GM18508 (cell line): ENCODE measurements around the gene SMKR1.
"Not testable (repeated sequence)": the region's sequence is repeated elsewhere in the genome, so short reads cannot be mapped to it uniquely, and the experiment has no call there.

Experiments used
- ATAC-seq: cut with Tn5 transposase; IDR thresholded peaks from one replicate; pipeline ENCODE4 v1.9.1; 2021; ENCODE audit warnings: moderate number of reproducible peaks; ENCODE audit not compliant: insufficient read depth, unreplicated experiment

SMKR1 gene

DNA sequence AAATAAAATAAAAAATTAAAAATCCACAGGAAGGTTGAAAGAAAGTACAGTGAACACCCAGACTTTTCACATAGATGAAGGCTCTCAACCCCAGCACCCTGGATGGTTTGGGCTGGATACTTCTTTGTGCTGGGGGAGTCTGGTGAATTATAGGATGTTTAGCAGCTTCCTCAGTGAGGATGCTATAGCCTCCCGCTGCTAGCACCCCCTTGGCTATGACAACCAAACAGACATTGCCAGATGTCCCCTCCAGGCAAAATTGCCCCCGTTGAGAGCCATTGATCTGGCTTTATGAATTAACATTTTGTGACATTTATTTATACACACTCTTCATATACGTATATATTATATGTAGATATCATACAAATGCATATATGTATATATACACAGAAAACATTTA, 21.6 kb downstream of the SMKR1 start:
- ATAC-seq: no peak

DNA sequence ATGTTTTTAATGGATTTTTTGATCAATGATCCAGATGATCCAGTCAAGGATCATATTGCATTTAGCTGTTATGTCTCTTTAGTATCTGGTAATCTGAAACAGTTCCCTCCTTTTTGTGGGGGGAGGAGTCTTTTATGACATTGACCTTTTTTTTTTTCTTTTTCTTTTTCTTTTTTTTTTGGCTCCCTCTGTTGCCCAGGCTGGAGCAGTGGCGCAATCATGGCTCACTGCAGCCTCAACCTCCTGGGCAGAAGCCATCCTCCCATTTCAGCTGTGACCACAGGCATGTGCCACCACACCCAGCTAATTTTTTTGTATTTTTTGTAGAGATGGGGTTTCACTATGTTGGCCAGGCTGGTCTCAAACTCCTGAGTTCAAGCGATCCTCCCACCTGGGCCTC, 22.1 kb downstream of the SMKR1 start:
- ATAC-seq: not testable (repeated sequence)

DNA sequence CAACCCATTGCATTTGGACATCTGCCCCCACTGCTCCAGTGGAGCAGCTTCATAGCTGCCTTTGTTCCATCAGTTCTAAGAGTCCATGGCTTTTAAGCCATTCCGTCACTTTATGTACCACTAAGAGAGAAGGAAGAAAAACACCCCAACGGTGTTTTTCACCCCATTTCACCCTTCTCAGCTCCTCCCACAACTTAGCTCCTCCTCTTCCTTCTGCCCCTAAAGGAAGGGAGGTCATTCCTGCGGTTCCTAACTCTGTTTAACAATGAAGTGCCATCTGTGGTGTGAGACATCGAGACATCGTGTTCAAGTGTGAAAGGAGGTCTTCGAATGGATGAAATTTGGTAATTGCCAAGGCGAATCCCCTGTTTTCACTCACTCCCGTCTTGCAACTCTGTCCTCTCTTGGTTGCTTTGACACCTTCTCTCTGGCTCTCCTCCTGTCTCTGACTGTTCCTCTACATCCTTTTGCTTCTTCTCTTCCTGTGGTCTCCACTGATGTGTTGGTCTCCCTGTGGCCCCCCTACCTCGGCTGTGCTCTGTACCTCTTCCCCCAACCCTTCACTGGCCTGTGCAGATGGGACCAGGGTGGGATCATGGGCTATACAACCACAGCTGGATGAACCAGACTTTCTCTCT, 23.0 kb downstream of the SMKR1 start:
- ATAC-seq: no peak

DNA sequence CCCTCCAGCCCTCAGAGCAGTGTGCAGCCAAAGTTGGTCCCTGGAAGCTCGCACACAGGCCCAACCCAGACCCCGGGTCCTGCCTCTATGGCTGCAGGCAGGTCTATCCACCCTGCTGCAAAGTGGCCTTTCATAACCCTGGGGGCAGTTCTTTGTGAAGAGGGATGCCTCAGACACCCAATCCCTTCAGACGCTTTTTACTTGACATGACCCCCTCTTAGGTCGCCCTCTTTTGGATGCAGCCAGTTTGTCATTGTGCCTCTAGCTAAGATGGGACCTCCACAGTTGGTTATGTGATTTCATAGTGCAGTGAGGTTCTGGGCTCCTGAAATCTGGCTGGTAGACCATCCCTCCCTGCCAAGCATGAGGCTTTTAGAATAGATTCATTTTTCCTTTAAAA, 27.3 kb downstream of the SMKR1 start:
- ATAC-seq: no peak

DNA sequence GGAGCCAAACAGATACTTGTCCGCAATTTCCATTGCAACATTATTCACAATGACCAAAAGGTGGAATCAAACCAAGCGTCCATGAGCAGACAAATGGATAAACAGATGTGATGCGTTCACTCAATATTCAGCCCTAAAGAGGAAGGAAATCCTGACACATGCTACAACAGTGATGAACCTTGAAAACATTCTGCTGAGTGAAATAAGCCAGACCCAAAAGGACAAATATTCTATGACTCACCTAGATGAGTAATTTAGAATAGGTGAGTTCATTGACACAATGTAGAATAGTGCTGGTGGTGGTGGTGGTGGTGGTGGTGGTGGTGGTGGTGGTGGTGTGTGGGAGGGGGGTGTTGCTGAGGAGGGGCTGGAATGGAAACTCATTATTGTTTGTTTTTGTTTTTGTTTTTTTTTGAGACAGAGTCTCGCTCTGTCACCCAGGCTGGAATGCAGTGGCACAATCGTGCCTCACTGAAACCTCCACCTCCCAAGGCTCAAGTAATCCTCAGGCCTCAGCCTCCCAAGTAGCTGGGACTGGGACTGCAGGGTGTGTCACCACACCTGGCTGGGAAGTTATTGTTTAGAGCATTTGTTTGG, 28.6 kb downstream of the SMKR1 start:
- no peak for ATAC-seq

DNA sequence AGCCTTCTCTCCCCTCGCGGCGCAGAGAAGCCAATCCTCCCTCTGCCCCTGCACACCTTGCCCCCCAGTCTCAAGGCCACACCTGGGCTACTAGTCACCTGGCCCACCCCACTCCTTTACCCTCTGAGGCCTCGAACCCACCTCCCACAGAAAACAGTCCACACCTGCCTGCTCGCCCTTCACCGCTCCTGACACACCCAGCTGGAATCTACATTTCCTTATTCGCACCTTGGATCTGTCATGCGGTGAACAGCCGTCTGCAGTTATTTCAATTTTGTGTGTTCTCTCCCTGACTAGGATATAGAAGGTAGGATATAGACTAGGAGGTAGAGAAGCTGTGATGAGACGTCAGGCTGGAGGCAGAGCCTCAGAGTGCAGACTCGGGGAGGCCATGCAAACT, 29.4 kb downstream of the SMKR1 start:
- ATAC-seq: no peak

DNA sequence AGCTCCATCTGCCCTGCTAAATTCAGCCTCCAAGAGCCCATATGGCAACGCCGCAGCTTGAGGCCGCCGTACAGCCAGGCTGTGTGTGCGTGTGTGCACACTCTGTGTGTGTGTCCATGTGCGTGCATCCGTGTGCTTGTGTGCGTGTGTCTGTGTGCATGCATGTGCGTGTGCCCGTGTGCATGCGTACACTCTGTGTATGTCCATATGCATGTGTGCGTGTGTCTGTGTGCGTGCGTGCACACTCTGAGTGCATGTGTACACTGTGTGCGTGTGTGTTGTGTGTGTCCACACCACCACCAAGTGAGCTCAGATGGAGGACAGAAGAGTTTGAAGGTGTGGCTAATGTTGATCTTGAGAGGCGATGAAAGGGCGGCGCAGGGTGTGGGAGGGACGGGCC, 30.0 kb downstream of the SMKR1 start:
- ATAC-seq: no peak

DNA sequence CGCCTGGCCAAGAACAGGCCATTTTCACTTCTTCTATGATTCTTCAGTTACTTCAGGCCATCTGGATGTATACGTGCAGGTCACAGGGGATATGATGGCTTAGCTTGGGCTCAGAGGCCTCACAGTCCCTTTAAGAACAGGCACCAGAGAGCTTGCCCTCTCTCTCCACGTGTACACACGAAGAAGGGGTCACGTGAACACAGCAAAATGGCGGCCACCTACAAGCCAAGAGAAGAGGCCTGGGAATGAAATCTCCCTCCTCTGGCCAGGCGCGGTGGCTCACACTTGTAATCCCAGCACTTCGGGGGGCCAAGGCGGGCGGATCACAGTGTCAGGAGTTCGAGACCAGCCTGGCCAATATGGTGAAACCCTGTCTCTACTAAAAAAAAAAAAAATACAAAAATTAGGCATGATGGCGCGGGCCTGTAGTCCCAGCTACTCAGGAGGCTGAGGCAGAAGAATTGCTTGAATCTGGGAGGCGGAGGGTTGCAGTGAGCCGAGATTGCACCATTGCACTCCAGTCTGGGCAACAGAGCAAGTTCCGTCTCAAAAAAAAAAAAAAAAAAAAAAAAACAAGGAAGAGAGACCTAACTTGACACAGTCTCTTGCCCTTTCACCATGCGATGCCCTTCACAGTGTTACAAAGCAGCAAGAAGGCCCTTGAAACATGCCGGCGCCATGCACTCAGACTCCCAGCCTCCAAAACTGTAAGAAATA, 32.4 kb downstream of the SMKR1 start:
- ATAC-seq: not testable (repeated sequence)

DNA sequence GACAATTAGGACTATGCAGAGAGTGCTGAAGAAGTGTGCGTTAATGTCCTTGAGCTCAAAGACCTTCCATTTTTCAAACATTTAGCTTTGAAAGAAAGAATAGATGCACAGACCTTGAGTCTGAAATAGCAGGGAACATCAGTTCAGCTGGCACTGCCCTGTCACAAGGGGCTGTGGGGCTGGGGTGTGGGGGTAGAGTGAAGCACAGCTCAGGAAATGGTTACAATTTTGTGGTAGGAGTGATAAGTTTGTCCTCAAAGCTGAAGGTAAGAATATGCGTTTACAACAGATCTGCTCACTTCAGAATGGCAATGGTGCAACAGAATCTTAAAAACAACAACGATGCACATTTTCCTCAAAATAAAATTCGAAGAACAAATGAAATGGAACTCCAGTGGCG, 33.6 kb downstream of the SMKR1 start:
- no peak for ATAC-seq

DNA sequence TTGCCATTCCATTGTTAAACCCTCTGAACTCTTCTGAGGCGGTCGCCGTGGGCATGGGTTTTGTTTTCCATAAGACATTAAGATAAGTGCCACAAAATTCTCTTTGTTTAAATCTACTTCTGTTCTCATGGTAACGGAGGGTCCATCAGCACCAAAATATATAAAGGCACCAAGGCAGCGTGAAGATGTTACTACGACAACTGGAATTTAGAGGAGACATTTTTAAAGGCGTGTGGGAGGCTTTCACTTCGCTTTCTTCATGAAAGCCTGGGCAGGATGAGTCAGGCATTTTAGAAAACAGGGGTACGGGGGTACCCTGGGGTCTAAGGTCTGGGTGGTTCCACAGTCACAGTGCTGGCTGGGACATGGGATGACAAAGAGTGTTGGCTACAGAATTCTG, 34.0 kb downstream of the SMKR1 start:
- ATAC-seq: no peak

DNA sequence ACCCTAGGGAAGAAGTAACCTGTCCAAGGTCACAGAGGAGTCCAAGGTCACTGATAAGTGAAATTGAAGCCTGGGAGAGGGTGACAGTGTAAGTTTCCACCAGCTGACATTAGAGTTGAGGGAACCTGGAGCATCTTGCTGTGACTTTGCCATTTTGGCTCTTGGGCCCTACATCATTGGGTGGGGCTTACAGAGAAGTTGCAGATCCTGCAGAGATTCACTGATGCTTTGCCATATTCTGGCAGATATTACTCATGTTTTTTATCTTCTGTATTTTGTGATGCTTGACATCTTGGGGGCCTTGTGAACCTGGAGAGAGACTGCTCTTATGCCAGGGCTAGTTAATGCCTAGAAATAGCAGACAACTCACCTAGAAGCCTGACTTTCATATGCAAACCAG, 36.5 kb downstream of the SMKR1 start:
- no peak for ATAC-seq

DNA sequence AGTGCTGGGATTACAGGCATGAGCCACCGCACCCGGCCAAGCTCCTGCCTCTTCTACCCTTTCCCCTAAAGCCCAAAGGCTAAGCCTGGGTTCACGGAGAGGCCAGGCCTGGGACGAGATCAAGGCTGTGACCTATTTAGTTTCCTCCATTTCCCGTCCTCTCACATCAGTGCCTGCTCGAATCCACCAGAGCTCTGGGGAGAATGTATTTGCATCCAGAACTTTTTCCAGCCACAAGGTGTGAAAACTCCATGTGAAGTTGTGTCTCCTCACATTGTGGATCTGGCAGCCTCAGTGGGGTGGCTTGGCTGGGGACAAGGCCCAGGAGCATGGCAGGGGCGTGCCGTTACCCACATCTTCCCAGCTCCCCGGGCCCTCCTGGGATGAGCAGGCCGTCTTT, 38.0 kb downstream of the SMKR1 start:
- ATAC-seq: no peak

DNA sequence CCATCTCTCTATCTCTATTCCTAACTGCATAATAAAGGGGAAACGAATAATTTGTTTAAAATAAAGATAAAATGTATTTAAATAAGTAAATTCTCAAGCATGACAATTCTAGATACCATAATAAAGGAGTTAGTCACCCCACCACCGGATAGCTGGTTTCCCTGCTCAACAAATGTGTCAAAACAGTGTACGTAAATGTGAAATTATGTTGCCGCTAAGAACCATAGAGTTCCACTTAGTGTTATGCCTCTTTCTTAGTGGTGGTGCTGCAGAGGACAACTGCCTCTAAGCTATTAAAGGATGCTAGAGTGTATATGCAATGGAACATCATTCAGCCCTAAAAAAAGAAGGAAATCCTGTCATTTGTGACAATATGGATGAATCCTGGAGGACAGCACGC, 42.4 kb downstream of the SMKR1 start:
- no peak for ATAC-seq

DNA sequence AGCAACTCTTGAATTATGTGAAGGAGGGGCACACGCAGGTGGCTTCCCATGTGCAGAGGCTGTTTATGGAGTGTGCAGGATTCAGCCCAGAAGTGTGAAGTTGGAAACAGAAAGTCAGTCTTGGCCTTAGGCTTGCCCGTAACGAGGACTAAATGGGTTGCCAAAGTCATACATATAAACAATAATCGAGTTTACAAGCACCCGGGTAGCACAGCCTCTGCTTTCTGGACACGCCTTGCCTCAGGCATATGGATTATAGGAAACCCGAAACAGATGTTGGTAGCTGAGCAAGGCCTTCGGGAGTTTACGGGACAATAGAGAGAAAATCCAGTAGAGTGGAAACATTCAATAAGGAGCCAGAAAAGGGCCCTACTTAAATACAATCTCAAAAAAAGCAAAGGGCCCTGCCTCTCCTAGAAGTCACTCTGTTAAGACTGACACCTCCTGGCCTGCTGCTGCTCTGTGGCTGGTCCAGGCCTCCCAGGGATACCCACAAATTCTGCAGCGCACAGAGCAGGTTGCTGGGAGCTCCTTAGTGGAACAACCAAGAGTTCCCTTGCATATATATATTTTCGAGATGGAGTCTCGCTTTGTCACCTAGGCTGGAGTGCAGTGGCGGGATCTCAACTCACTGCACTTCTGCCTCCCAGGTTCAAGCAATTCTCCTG, 48.5 kb downstream of the SMKR1 start:
- no peak for ATAC-seq

DNA sequence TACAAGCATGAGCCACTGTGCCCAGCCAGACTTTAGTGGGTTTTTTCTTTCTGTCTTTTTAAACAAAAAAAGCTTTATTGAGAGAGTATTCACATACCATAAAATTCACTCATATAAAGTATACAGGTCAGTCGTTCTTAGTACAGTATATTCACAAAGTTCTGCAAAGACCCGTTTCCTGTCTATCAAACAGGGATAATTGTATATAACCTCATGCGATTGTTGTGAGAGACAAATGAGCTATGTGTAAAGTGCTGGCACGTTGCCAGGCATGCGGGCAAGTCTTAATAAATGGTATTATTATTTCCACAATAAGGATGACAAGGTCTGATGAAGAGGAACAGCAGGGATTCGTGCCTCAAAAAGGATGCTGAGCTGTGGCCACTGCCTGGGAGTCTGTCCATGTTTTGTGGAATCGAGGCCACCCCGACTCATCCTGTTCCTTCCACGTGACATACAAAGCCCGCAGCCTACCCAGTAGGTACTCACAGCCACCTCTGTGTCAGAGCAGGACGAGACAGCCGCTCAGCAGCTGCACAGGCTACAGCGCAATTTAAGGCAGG, 51.6 kb downstream of the SMKR1 start:
- no peak for ATAC-seq

DNA sequence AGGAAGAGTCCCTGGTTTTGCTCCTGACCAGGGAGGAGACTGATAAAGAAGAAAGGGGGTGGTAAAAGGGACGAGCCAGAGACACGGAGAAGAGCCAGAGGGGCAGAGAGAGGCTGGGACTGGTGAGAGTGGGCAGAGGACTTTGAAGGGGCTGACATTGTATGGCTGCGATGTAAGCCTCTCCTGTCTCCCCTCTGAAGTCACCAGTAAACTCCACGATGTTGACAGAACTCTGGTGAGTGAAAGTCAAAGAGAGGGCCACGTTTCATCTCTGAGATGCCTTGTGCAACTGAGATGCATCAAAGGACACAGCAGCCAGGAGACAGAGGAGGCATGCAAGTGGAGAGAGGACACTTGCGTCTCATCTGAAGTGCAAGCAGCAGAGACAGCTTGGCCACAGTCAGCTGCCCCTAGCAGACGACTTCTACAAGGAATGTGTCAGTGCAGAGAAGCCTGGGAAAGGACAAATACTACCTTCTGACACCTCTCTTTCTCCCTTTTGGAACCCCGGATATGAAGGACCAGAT, 54.3 kb downstream of the SMKR1 start:
- ATAC-seq: no peak

DNA sequence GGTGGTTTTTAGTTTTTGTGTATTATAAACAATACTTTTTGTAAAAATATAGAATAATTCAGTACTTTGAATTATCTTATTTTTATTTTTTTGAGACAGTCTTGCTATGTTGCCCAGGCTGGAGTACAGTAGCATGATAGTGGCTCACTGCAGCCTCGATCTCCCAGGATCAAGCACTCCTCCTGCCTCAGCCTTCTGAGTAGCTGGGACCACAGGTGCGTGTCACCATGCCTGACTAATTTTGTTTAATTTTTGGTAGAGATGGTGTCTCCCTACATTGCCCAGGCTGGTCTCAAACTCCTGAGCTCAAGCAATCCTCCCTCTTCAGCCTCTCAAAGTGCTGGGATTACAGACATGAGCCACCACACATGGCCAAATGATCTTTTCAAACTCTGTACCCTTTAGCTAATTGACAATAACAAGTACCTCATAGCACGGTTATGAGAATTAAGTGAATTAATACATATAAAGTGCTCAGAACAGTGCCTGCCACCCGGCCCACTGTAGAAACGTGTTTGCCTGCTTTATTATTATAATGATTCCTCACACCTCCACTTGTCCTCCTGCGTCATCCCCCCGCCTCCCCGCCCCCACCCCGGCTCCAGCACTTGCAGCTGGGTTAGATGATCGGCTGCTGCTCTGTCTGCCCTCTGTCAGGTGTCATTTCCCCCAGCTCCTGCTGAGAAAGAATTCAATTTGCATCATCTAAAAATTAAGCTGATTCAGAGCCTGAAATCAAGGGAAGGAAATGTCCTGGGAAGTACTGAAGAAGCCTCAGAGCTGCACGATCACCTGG, 55.6 kb downstream of the SMKR1 start:
- ATAC-seq: no peak

DNA sequence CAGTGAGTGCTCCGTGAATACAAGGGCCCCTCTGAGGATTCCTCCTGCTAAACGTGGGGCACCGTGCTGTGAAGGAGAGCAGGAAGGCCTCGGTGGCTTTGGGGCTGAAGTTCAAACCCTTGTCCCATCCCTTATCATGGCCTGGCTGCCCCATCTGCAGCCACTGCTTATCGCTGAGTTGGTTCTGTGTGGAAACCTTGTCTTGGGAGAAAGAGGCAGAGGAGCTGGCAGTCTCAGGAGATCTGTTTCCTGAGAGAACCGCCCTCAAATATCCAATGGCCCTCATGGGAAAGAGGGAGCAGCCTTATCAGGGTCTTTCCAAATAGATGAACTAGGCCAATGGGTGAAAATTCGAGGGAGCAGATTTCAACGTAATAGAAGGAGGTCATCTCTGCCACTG, 57.2 kb downstream of the SMKR1 start:
- no peak for ATAC-seq

DNA sequence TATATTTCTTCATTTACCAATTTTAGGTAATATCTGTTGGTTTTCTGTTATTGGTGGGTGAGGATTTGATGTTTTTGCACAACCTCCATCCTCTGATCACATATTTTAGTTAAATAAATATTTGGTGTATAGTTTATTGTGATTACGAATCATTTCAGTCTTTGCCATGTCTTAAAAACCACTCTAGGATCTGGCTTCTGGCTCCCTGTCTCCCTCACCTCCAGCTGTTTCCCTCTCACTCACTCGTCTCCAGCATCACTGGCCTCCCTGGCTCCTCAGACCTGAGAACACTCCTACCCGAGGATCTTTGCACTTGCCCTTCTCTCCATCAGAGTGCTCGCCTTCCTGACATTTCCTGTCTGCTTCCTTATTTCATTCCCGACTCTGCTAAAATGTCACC, 58.5 kb downstream of the SMKR1 start:
- ATAC-seq: no peak
